Colonic mucosa (tissue), 4 donors: ENCODE results near the gene SND1. TPM values are rescaled to one million over a fixed set of nuclear protein-coding genes. Genes with fewer than 3 reads are reported as not detected.
"Not testable (repeated sequence)": the region's sequence is repeated elsewhere in the genome, so short reads cannot be mapped to it uniquely, and the experiment has no call there.

Experiments
- DNase-seq: peaks from one replicate; pipeline ENCODE4 v3.0.0-alpha.2; 2020
- H3K27ac ChIP-seq: fragments of 200-600 bp; one replicate; pipeline ENCODE4 v1.8.0; 2021
- H3K27me3 ChIP-seq: fragments of 200-600 bp; one replicate; pipeline ENCODE4 v1.8.0; 2021
- H3K36me3 ChIP-seq: fragments of 200-600 bp; one replicate; pipeline ENCODE4 v1.8.0; 2021
- H3K4me1 ChIP-seq: fragments of 200-600 bp; one replicate; pipeline ENCODE4 v1.8.0; 2021; ENCODE audit warnings: mild to moderate bottlenecking
- H3K4me3 ChIP-seq: fragments of 200-600 bp; one replicate; pipeline ENCODE4 v1.8.0; 2021
- H3K9ac ChIP-seq, 2 donors: one replicate each; pipeline ENCODE4 v1.7.0; 2013; ENCODE audit warnings: control low read depth in 2 of 2, low read depth in 2 of 2, low read length in 2 of 2
- H3K9me3 ChIP-seq: fragments of 200-600 bp; one replicate; pipeline ENCODE4 v1.8.0; 2021
- intact Hi-C: fragments of 100-400 bp; cut with DNase I; formaldehyde crosslinking; loops from one replicate; pipeline ENCODE4 v1.14.1; 2022
- total RNA-seq, 2 donors: library from RNA; stranded (reverse); fragmentation: NEBNext Ultra II Directional in 1 of 2; extraction: Animal tissue kit (Norgen Biotek cat#: 25700) in 1 of 2; gene quantifications; one replicate each; pipeline ENCODE4 v1.2.1, GENCODE V29; 2021
- TF ChIP-seq, protein P1 (sequence below): fragments of 200-600 bp; IDR thresholded peaks from one replicate; pipeline ENCODE4 v1.8.0; 2022; ENCODE audit warnings: antibody characterized with exemption, mild to moderate bottlenecking
- donor health status: healthy.
- donor health status: DM: no; HTN: no; CAD: no.
- donor health status: DM: no; HTN: no; CAD: no.

The SND1 gene
- total RNA-seq, 2 donors from 2014 or later, result 134 to 163 TPM

DNA sequence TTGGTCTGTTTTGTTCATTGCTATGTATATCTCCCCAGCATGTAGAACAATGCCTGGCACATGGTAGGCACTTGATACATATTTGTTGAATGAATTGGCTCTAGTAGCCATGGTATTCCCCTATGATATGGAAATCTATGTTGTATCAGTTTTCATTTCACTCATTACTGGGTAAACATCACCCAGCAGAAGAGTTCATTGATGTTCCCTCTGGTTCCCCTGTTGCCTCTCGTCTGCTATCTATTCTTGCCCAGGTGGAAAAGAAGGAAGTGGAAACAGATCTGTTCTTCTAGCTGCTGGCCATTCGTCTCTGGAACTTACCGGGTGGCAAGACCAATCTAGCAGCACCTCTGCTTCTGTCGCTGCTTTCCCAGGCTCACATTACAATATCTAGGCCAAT lies 307.8 kb downstream of the SND1 start:
- no peak for DNase-seq
- Histone ChIP-seq H3K4me3 (no peak overlapping the region), H3K27ac (no peak overlapping the region), H3K27me3 (no peaks in the 10 kb centered on the region), H3K36me3 (no peaks in the 10 kb centered on the region), H3K9me3 (no peaks in the 10 kb centered on the region), H3K9ac (no peak overlapping the region), H3K4me1 (no peaks in the 10 kb centered on the region)
- intact Hi-C loops, result no loop called here
- TF ChIP-seq, protein P1, sequence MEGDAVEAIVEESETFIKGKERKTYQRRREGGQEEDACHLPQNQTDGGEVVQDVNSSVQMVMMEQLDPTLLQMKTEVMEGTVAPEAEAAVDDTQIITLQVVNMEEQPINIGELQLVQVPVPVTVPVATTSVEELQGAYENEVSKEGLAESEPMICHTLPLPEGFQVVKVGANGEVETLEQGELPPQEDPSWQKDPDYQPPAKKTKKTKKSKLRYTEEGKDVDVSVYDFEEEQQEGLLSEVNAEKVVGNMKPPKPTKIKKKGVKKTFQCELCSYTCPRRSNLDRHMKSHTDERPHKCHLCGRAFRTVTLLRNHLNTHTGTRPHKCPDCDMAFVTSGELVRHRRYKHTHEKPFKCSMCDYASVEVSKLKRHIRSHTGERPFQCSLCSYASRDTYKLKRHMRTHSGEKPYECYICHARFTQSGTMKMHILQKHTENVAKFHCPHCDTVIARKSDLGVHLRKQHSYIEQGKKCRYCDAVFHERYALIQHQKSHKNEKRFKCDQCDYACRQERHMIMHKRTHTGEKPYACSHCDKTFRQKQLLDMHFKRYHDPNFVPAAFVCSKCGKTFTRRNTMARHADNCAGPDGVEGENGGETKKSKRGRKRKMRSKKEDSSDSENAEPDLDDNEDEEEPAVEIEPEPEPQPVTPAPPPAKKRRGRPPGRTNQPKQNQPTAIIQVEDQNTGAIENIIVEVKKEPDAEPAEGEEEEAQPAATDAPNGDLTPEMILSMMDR, result no peak

DNA sequence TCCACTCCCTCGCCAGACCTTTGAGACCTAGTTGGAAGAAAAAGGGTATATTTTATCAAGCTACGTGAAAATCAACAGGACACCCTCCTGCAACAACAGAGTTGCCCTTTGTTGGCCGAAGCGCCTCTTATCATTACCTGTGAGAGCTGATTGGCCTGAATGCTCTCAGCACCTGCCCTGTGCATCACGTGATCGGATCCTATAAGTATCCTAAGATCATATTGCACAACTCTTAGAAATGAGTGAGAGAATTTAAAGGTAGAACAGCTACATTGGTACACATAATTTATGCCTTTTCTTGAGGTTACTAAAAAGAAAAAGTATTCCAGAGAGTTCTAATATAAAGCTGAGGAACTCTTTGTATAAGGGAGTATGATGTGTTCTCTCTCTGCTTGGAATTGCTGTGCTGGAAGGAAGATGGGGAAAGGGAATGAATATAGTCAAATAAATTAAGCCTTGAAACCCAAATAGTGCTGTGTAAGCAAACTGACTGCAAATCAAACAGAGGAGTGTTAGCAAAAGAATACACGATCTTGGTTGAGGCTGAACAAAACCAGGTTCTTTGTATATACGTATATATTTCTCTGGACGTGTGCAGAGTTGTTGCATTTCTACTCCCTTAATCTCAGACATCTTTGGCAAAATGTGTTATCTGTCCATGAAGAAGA lies 309.9 kb downstream of the SND1 start:
- H3K27ac ChIP-seq, result no peak overlapping the region
- no peaks in the 10 kb centered on the region for H3K4me1 ChIP-seq
- no peak for DNase-seq
- H3K27me3 ChIP-seq, result no peaks in the 10 kb centered on the region
- no peak overlapping the region for H3K9ac ChIP-seq
- H3K4me3 ChIP-seq, result no peak overlapping the region
- intact Hi-C loops, result no loop called here
- H3K36me3 ChIP-seq, result no peaks in the 10 kb centered on the region
- H3K9me3 ChIP-seq, result no peaks in the 10 kb centered on the region
- TF ChIP-seq, protein P1, result no peak

DNA sequence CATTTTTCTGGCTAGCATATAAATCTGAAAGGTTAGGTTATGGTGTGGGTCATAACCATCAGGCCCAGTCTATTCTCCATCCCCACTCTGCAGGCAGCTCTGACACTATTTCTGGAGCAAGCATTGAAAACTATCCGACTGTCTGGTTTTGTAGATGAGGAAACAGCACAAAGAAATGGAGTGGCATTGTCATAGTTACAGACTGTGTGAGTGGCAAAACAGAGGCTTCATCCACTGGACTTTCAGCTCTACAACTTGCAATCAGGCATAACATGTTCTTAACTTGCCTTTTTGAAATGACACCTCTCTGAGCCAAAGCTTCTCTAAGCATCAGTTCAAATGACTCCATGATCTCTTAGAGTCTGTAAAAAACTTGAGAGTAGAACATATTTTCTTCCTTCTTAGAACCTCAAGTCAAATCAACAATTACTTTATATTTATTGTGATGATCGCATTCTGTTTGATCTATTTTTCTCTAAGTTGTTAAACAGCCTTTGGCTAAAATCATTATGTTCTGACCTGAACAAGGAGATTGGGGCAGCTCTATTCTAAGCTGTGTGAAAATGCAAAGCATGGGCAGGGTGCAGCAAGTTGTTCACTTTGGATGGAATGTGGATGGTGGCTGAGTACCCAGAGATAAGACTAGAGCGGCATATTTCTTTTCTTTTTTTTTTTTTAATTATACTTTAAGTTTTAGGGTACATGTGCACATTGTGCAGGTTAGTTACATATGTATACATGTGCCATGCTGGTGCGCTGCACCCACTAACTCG lies 310.8 kb downstream of the SND1 start:
- H3K36me3 ChIP-seq, result no peaks in the 10 kb centered on the region
- no peak overlapping the region for H3K4me3 ChIP-seq
- no peaks in the 10 kb centered on the region for H3K9me3 ChIP-seq
- no peak for DNase-seq
- H3K4me1 ChIP-seq, result no peaks in the 10 kb centered on the region
- TF ChIP-seq, protein P1, result no peak
- H3K9ac ChIP-seq, result no peak overlapping the region
- H3K27me3 ChIP-seq, result no peaks in the 10 kb centered on the region
- intact Hi-C loops, result no loop called here
- no peak overlapping the region for H3K27ac ChIP-seq

GRCh38 chr7:127963850-127964249 lies 311.9 kb downstream of the SND1 start:
- DNase-seq, H3K36me3 ChIP-seq, H3K27ac ChIP-seq, H3K27me3 ChIP-seq, H3K9me3 ChIP-seq, H3K9ac ChIP-seq, intact Hi-C loops, H3K4me3 ChIP-seq, H3K4me1 ChIP-seq: not testable (repeated sequence)

GRCh38 chr7:127967281-127967680 lies 315.3 kb downstream of the SND1 start:
- Histone ChIP-seq H3K36me3 (no peaks in the 10 kb centered on the region), H3K27ac (no peak overlapping the region), H3K9ac (no peak overlapping the region), H3K4me1 (no peaks in the 10 kb centered on the region), H3K27me3 (no peaks in the 10 kb centered on the region), H3K9me3 (no peaks in the 10 kb centered on the region), H3K4me3 (no peak overlapping the region)
- TF ChIP-seq, protein P1, result no peak
- intact Hi-C loops, result no loop called here
- no peak for DNase-seq

DNA sequence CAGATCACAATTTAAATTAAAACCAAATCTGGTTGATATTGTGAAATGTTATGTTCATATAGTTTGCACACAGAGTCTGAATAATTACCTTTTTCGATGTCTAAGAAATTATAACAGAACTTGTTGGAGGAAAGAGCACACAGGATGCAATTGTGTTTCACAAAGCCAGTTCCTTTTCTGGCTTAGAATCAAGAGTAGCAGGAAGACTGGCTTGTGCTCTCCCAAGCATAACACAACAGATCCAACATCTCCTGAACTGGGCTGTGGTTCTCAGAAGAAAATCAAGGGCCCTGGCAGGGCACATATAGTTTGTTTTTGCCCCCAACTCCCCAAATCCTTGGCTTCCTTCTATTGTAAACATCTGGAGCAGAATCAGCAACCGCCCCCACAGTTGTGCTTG lies 316.6 kb downstream of the SND1 start:
- DNase-seq, result no peak
- intact Hi-C loops, result no loop called here
- H3K27me3 ChIP-seq, result no peaks in the 10 kb centered on the region
- no peak overlapping the region for H3K9ac ChIP-seq
- H3K36me3 ChIP-seq, result no peaks in the 10 kb centered on the region
- no peaks in the 10 kb centered on the region for H3K9me3 ChIP-seq
- no peaks in the 10 kb centered on the region for H3K4me1 ChIP-seq
- TF ChIP-seq, protein P1, result no peak
- H3K4me3 ChIP-seq, result no peak overlapping the region
- no peak overlapping the region for H3K27ac ChIP-seq
